Skeletal muscle tissue (tissue), 4 donors: Measurements from ENCODE around the gene MAST3. TPM values are rescaled to one million over a fixed set of nuclear protein-coding genes. Genes with fewer than 3 reads are reported as not detected.
A peak's percentile ranks its signal among the peaks of the same experiment; 100 is the strongest.
"Not testable (repeated sequence)": the region's sequence is repeated elsewhere in the genome, so short reads cannot be mapped to it uniquely, and the experiment has no call there.

ENCODE experiments used
- H3K27ac ChIP-seq: one replicate; pipeline ENCODE4 v1.7.0; 2013; ENCODE audit warnings: mild to moderate bottlenecking, low read depth, low read length, inconsistent platforms
- H3K27me3 ChIP-seq, 3 donors: one replicate each; pipeline ENCODE4 v1.7.0; 2013; ENCODE audit warnings: low read length in 3 of 3; ENCODE audit not compliant: control insufficient read depth in 3 of 3, insufficient read depth in 3 of 3
- H3K36me3 ChIP-seq, 3 donors: one replicate each; pipeline ENCODE4 v1.7.0; 2013; ENCODE audit warnings: low read length in 3 of 3; ENCODE audit not compliant: control insufficient read depth in 3 of 3, insufficient read depth in 3 of 3
- H3K4me1 ChIP-seq, 3 donors: one replicate each; pipeline ENCODE4 v1.7.0; 2013; ENCODE audit warnings: low read length in 3 of 3, mild to moderate bottlenecking in 3 of 3; ENCODE audit not compliant: control insufficient read depth in 3 of 3, insufficient read depth in 3 of 3
- H3K4me3 ChIP-seq, 3 donors: one replicate each; pipeline ENCODE4 v1.7.0; 2013; ENCODE audit warnings: low read length in 3 of 3
- H3K9ac ChIP-seq, 3 donors: one replicate each; pipeline ENCODE4 v1.7.0; 2013; ENCODE audit warnings: low read length in 3 of 3, mild to moderate bottlenecking in 3 of 3, moderate library complexity in 2 of 3, low read depth in 1 of 3
- H3K9me3 ChIP-seq, 3 donors: one replicate each; pipeline ENCODE4 v1.7.0; 2013; ENCODE audit warnings: low read length in 3 of 3; ENCODE audit not compliant: control insufficient read depth in 3 of 3
- total RNA-seq: library from RNA; depleted of rRNA; stranded (reverse); fragments of >200 nt; gene quantifications from one replicate; pipeline ENCODE4 v1.2.3, GENCODE V29; 2014
- donor health status: Osteomylitis.

Gene MAST3
- total RNA-seq, 1 donor from 2014 or later, result 3.7 TPM

GRCh38 chr19:18097993-18098890, 664 bp downstream of the MAST3 start:
- H3K9ac ChIP-seq, result peak overlapping the region in 2 of 3 donors; percentile 32 to 50
- H3K9me3 ChIP-seq, result no peaks in the 10 kb centered on the region
- H3K27me3 ChIP-seq, result peaks cover 28 to 50% (median 37%) of the 10 kb centered on the region in 3 donors
- no peak overlapping the region for H3K27ac ChIP-seq
- peaks cover 5 to 15% (median 7%) of the 10 kb centered on the region in 3 donors for H3K4me1 ChIP-seq
- no peaks in the 10 kb centered on the region for H3K36me3 ChIP-seq
- H3K4me3 ChIP-seq, result peak overlapping the region; percentile 47 to 62 (median 51)

GRCh38 chr19:18098891-18099622, 1.5 kb downstream of the MAST3 start:
- no peaks in the 10 kb centered on the region for H3K36me3 ChIP-seq
- no peak overlapping the region for H3K9ac ChIP-seq
- no peak overlapping the region for H3K4me3 ChIP-seq
- no peaks in the 10 kb centered on the region for H3K9me3 ChIP-seq
- peaks cover 32 to 49% (median 42%) of the 10 kb centered on the region in 3 donors for H3K27me3 ChIP-seq
- no peak overlapping the region for H3K27ac ChIP-seq
- peaks cover 7 to 15% (median 7%) of the 10 kb centered on the region in 3 donors for H3K4me1 ChIP-seq

- no peak overlapping the region for H3K9ac ChIP-seq
- peaks cover 12 to 20% (median 13%) of the 10 kb centered on the region in 3 donors for H3K4me1 ChIP-seq
- H3K9me3 ChIP-seq, result no peaks in the 10 kb centered on the region
- H3K27me3 ChIP-seq, result peaks cover 32 to 54% (median 45%) of the 10 kb centered on the region in 3 donors
- H3K36me3 ChIP-seq, result no peaks in the 10 kb centered on the region
- no peak overlapping the region for H3K4me3 ChIP-seq
- no peak overlapping the region for H3K27ac ChIP-seq
These were observed 2.0 kb downstream of the MAST3 start for GRCh38 chr19:18099623-18099995.

- Histone ChIP-seq H3K27ac (no peak overlapping the region), H3K4me1 (peaks cover 14 to 23% (median 15%) of the 10 kb centered on the region in 3 donors), H3K9ac (no peak overlapping the region), H3K9me3 (no peaks in the 10 kb centered on the region), H3K4me3 (no peak overlapping the region), H3K27me3 (peaks cover 32 to 57% (median 50%) of the 10 kb centered on the region in 3 donors), H3K36me3 (no peaks in the 10 kb centered on the region)
These were observed 3.1 kb downstream of the MAST3 start for GRCh38 chr19:18100710-18101109.

- Histone ChIP-seq H3K27ac (no peak overlapping the region), H3K9me3 (no peaks in the 10 kb centered on the region), H3K27me3 (peaks cover 32 to 58% (median 51%) of the 10 kb centered on the region in 3 donors), H3K36me3 (no peaks in the 10 kb centered on the region), H3K9ac (no peak overlapping the region), H3K4me1 (peaks cover 14 to 23% (median 15%) of the 10 kb centered on the region in 3 donors), H3K4me3 (no peak overlapping the region)
These were observed 3.7 kb downstream of the MAST3 start for GRCh38 chr19:18101268-18101667.

- H3K9me3 ChIP-seq, result no peaks in the 10 kb centered on the region
- H3K27me3 ChIP-seq, result peaks cover 32 to 58% (median 54%) of the 10 kb centered on the region in 3 donors
- peaks cover 12 to 20% (median 12%) of the 10 kb centered on the region in 3 donors for H3K4me1 ChIP-seq
- no peaks in the 10 kb centered on the region for H3K36me3 ChIP-seq
- no peak overlapping the region for H3K9ac ChIP-seq
- no peak overlapping the region for H3K4me3 ChIP-seq
- H3K27ac ChIP-seq, result no peak overlapping the region
These were observed 5.5 kb downstream of the MAST3 start for GRCh38 chr19:18102916-18103542.

GRCh38 chr19:18104793-18105131, 7.2 kb downstream of the MAST3 start:
- H3K27ac ChIP-seq, result no peak overlapping the region
- H3K27me3 ChIP-seq, result peaks cover 15 to 46% (median 39%) of the 10 kb centered on the region in 3 donors

GRCh38 chr19:18105259-18105658, 7.7 kb downstream of the MAST3 start:
- not testable (repeated sequence) for H3K4me3 ChIP-seq

More at GRCh38 chr19:18104793-18105131, 7.2 kb downstream of the MAST3 start:
- no peaks in the 10 kb centered on the region for H3K36me3 ChIP-seq
- H3K9me3 ChIP-seq, result no peaks in the 10 kb centered on the region
- H3K4me3 ChIP-seq, result peak overlapping the region; percentile 68 to 69 (median 69)
- peak overlapping the region; percentile 33 to 70 (median 38) for H3K9ac ChIP-seq
- peaks cover 8 to 19% (median 13%) of the 10 kb centered on the region in 3 donors for H3K4me1 ChIP-seq

GRCh38 chr19:18107235-18107634, 9.7 kb downstream of the MAST3 start:
- H3K27me3 ChIP-seq, result peaks cover 9 to 39% (median 27%) of the 10 kb centered on the region in 3 donors

More at GRCh38 chr19:18105259-18105658, 7.7 kb downstream of the MAST3 start:
- Histone ChIP-seq H3K27me3 (peaks cover 13 to 46% (median 37%) of the 10 kb centered on the region in 3 donors), H3K4me1 (peaks cover 11 to 22% (median 16%) of the 10 kb centered on the region in 3 donors)
- not testable (repeated sequence) for H3K9me3 ChIP-seq, H3K9ac ChIP-seq, H3K36me3 ChIP-seq, H3K27ac ChIP-seq

More at GRCh38 chr19:18107235-18107634, 9.7 kb downstream of the MAST3 start:
- no peaks in the 10 kb centered on the region for H3K9me3 ChIP-seq
- no peak overlapping the region for H3K9ac ChIP-seq
- no peak overlapping the region for H3K27ac ChIP-seq
- H3K4me3 ChIP-seq, result no peak overlapping the region
- H3K4me1 ChIP-seq, result peaks cover 20 to 28% (median 26%) of the 10 kb centered on the region in 3 donors
- no peaks in the 10 kb centered on the region for H3K36me3 ChIP-seq
